GF-D8 (cell line): ENCODE results near the gene ARCN1.

Experiments
- DNase-seq: peaks from one replicate; lab custom pipeline; 2025; lab: John Stamatoyannopoulos, UW

The ARCN1 gene

GRCh38 chr11:118621071-118621783 lies 49.0 kb downstream of the ARCN1 start:
- DNase-seq: no peak

- no peak for DNase-seq
Observed at GRCh38 chr11:118621784-118622375, 49.7 kb downstream of the ARCN1 start.

- no peak for DNase-seq
Observed at GRCh38 chr11:118622376-118623268, 50.4 kb downstream of the ARCN1 start.

GRCh38 chr11:118623269-118623655 lies 51.1 kb downstream of the ARCN1 start:
- no peak for DNase-seq

GRCh38 chr11:118625036-118625690 lies 53.0 kb downstream of the ARCN1 start:
- DNase-seq: no peak

- no peak for DNase-seq
Observed at GRCh38 chr11:118625976-118626375, 53.8 kb downstream of the ARCN1 start.

GRCh38 chr11:118627566-118627965 lies 55.4 kb downstream of the ARCN1 start:
- DNase-seq: no peak

GRCh38 chr11:118628031-118628430 lies 55.8 kb downstream of the ARCN1 start:
- no peak for DNase-seq

GRCh38 chr11:118628432-118628831 lies 56.2 kb downstream of the ARCN1 start:
- no peak for DNase-seq

- no peak for DNase-seq
Observed at GRCh38 chr11:118628861-118629549, 56.8 kb downstream of the ARCN1 start.

- no peak for DNase-seq
Observed at GRCh38 chr11:118629761-118630661, 57.8 kb downstream of the ARCN1 start.

- DNase-seq: no peak
Observed at GRCh38 chr11:118631142-118631909, 59.1 kb downstream of the ARCN1 start.

GRCh38 chr11:118632577-118633318 lies 60.5 kb downstream of the ARCN1 start:
- no peak for DNase-seq

GRCh38 chr11:118633319-118633690 lies 61.1 kb downstream of the ARCN1 start:
- DNase-seq: no peak

GRCh38 chr11:118633979-118634378 lies 61.8 kb downstream of the ARCN1 start:
- DNase-seq: no peak

GRCh38 chr11:118634431-118635236 lies 62.4 kb downstream of the ARCN1 start:
- DNase-seq: no peak

GRCh38 chr11:118635237-118635591 lies 63.0 kb downstream of the ARCN1 start:
- DNase-seq: no peak

- no peak for DNase-seq
Observed at GRCh38 chr11:118635642-118636041, 63.4 kb downstream of the ARCN1 start.
